ENCODE data around the gene FUOM.
"Not testable (repeated sequence)": the region's sequence is repeated elsewhere in the genome, so short reads cannot be mapped to it uniquely, and the experiment has no call there.

Gene FUOM

DNA sequence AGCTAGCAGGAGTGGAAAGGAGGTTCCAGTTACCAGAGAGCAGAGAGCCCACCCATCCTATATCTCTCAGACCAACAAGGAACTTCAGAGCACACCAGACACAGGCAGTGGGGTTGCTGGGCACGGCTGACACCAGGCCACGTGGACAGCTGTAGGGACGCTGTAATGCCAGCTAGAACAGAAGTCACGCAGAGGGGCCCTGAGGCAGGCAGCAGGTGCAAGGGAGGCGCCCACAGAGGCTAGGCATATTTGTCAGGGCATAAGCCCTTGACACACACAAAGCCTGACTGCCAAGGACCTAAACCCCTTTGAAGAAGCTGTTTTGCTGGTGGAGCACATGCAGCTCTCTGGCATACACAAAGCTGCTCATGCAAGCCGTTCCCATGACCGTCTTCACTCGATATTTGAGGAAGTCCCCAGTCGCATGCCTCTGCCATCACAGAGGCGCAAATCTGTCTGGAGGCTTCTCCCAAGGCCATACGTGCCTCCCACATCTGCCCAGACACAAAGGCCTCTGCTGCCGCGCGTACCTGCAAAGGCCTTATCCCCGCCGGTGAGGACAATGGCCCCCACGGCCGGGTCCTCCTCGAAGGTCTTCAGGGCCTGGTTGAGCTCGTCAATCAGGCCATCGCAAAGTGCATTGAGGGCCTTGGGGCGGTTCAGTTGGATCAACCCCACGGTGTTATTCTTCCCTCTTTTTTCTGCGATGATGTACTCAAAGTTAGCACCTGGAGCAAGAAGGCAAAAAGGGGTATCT is 12.4 kb upstream of the FUOM start:
- DNase-seq (ENCODE audit: low read depth, low spot score), result no peak
- H3K27ac ChIP-seq, result no peak overlapping the region

DNA sequence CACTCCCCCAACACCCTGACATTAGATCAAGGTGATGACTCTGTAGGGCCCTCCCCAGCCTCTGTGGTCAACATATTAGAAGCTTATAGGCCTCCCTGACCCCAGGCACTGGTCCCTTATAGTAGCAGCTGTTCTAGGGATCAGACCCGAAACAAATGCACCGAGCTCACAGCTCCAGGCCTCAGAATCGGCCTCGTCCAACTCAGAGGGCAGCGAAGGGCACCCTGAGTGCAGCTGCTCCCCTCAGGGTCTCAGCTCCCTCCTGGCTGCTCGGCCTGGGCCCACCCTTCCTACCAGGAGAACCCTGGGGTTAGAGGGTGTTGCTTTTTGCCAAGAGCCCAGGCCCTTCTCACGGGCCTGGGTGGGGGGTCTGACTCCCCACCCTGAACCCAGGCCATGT is 10.3 kb upstream of the FUOM start:
- DNase-seq (ENCODE audit: low read depth, low spot score), result no peak
- no peak overlapping the region for H3K27ac ChIP-seq

DNA sequence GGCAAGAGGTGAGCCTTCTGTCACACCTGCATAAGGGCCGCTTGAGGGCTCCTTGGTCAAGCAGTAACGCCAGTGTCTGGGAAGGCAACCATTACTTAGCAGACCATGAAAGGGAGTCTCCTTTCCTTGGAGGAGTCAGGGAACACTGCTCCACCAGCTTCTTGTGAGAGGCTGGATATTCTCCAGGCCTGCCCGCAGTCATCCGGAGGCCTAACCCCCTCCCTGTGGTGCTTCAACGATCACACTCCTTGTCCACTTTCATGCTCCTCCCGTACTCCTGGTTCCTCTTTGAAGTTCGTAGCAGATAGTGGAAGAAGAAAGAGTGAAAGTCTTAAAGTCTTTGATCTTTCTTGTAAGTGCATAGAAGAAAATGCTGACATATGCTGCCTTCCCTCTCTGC is 9.6 kb upstream of the FUOM start:
- DNase-seq (ENCODE audit: low read depth, low spot score); H3K27ac ChIP-seq: not testable (repeated sequence)

DNA sequence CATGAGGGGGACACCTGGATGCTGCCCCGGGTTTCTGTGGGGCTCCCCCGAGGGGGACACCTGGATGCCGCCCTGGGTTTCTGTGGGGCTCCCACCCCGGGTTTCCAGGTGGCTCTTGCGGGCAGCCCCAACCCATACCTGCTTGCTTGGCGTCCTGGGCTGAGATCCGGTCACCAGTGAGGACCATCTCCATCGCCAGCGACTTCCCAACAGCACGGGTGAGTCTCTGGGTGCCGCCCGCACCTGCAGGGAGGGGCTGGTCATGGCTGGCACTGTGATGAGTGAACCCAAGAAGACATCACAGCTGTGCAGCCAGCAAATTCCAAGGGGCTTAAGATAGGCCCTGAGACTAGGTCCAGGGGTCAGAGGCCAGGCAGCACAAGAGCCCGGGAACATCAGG is 8.9 kb upstream of the FUOM start:
- H3K27ac ChIP-seq, result no peak overlapping the region
- no peak for DNase-seq (ENCODE audit: low read depth, low spot score)

DNA sequence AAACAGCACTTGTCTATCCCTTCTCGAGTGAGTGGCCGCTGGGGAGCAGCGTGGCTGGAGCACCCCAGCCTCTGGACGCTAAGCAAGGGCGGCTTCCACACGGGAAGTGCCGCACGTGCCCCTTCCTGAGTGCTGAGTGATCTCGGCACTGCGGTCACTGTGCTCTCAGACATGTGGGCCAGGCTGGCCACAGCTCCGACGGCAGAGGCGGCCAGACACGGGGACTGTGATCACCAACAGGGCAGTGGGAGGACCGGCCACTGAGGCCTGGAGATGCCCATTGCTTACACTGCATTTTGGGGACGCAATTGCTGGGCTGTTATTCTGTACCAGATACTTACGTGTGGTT is 8.3 kb upstream of the FUOM start:
- H3K27ac ChIP-seq, result no peak overlapping the region
- DNase-seq (ENCODE audit: low read depth, low spot score), result no peak

DNA sequence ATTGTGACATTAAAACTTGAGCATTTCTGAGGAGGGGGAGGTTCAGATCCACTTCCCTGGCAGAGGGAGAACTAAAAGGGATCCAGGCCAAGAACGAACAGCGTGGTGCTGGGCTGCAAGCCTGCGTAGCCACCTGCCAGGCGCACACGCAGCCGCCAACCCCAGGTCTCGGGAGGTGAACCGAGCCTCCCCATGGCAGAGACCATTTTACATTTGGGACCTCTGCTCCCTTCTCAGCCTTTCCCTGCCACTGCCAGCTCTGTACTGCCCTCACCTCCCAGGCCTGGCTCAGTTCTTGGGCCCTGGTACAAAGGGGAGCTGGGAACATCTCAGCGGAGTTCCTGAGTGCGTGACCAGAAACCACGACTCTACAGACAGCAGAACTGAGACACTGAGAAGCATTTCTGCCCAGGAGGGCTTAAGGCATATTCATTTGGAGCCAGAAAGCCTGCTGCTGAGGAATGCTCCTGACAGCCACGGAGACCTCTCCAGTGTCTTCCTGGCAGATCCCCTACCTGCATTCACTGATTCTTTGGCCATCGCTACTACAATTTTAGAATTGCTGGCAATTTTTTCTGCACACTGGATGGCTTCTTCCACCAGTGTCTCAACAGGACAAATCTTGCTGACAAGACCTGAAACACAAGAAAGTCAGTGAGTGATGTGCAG is 7.8 kb upstream of the FUOM start:
- H3K27ac ChIP-seq, result no peak overlapping the region
- no peak for DNase-seq (ENCODE audit: low read depth, low spot score)

DNA sequence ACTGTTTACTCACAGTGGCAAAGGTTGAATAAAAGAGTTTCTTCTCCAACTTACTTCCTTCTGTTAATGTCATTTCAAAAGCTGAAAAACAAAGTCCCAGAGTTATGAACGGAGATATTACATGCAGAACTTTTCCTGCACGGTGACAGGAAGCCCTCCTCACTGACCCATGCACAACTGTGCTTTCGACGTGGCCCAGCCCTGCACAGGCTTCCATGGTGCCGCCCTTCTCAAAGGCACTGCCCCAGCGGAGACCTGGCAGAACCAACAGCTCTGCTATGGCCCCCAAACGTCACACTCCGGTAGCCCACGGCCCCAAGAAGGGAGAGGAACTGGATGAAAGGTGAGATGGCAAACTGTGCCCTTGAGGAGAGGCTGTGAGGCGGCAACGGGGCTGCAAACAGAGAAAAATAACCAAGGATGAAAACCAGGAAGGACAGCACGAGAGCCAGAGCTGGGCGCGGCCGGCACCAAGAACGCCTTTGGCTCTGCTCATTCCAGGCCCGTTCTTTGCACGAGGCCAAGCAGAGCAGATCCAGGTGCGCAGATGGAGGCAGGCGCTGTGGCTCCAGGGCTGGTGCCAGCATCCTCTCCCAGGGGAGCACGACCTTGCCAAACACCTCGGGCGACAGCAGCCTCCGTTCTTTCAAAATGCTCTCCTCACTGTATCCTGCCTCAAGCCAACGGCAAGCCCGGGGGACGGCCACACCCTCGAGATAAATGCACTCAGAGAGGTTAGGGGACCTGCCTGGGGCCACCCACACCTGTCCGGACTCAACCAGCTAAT is 7.0 kb upstream of the FUOM start:
- DNase-seq (ENCODE audit: low read depth, low spot score), result no peak
- no peak overlapping the region for H3K27ac ChIP-seq

DNA sequence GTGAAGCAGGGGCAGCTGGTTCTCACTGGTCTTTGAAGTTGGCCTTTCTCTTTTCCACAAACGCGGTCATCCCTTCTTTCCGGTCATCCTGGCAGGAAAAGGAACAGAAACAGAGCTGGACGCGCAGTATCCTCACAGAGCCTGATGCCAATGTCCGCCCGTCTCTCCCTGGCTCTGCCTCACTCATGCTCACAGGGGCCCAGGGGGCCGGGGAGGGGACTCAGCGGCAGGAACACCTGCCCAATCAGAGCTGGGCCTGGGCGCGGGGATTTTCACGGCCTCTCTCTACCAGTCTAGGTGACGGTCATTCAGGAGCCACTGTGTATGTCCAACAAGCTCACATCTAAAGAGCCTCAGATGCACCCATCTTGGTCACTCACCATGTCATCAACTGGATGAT is 5.0 kb upstream of the FUOM start:
- DNase-seq (ENCODE audit: low read depth, low spot score), result no peak
- H3K27ac ChIP-seq, result no peak overlapping the region

DNA sequence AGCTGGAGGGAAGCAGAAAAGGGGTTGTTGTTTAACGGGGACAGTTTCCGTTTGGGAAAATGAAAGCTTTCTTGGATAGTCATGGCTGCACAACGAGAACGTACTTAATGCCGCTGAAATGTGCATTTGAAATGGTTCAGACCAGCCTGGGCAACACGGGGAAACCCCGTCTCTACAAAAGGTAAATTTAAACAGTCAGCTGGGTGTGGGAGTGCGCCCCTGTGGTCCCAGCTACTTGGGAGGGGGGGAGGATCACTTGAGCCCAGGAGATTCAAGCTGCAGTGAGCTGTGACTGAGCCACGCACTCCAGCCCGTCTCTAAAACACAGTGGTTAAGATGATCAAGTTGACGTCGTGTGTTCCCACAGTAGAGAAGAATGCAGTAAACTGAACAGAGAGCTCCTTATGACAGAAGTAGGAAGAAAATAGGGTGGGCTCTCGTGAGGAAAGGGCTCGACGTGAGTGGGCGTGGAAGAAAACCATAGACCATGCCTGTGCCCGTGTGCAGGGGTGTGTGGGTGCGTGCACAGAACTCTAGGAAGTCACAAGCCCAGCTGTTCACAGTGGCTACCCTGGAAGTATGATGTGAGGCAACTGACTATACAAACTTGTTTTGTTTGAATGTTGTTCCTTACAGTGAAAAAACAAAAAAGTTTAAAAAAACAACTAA is 4.1 kb upstream of the FUOM start:
- no peak for DNase-seq (ENCODE audit: low read depth, low spot score)
- no peak overlapping the region for H3K27ac ChIP-seq

DNA sequence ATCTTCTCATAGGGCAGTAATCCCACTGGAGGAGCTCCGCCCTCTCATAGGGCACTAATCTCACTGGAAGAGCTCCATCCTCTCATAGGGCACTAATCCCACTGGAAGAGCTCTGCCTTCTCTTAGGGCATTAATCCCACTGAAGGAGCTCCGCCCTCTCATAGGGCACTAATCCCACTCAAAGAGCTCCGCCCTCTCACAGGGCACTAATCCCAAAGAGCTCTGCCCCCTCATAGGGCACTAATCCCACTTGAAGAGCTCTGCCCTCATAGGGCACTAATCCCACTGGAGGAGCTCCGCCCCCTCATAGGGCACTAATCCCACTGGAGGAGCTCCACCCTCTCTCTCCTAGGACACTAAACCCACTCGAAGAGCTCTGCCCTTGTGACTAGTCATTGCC is 3.4 kb upstream of the FUOM start:
- DNase-seq (ENCODE audit: low read depth, low spot score), result no peak
- no peak overlapping the region for H3K27ac ChIP-seq

DNA sequence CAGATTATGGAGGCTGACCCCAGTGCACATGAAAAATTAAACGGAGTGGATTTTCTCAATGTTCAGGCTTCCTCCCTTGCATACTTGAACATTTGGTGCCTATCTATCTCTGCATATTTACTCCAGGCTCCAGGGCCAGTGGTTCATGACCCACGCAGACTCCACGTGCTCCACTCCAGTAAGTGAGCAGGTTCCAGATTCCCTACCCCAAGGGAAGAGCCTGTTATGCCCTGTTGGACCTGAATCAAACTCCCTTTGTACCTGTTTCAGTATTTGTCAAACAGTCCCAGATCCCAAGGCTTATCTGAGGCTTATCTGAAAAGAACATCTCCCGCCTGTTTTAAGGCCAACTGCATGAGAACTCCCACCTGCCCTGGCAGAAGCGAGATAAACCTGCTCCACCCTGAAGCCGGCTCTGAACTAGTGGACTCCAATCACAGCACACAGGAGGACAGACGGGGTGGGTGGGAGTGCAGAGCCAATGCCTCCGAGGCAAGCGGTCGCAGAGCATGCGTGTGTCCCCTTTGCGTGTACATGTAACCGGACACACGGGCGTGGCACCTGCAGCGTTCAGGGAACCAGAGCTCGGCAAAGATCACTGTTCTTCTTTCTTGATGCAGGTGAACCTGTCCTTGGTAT is 2.3 kb upstream of the FUOM start:
- no peak overlapping the region for H3K27ac ChIP-seq
- DNase-seq (ENCODE audit: low read depth, low spot score), result no peak

DNA sequence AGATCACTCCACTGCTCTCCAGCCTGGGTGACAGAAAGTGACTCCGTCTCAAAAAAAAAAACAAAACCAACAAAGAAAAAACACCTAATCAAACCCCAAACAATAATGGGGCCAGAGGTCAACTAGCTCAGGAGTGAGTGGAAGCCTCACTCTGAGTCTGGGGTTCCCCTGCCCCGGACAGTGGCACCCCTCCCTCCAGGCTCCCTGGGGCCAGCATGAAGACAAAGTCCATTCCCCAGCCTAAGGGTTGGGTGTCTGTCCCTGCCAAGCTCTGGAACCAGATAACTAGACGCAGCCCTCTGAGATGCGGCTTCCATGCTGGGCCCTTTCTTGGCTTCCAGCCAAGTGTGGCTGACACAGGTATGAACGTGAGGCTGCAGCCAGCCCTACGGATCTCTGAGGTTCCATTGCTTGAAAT is 1.7 kb upstream of the FUOM start:
- no peak overlapping the region for H3K27ac ChIP-seq
- no peak for DNase-seq (ENCODE audit: low read depth, low spot score)

DNA sequence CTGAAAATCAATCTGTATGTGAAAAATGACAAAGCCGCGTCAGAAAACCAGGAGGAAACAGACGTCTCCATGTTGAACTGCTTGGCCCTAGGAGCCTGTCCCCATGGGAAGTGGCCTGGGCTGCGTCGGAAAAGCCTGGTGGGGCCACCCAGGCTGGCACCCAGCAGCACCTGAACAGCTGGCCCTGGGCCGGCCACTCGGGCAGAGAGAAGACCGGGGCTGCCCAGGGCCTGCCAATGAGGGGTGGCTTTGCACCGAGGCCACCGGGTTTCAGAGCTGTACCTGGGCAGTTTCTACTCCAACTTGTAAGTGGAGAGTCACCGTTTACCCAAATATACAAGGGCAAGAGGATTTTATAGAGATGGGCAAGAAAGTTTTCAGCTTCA is 1.1 kb upstream of the FUOM start:
- no peak for DNase-seq (ENCODE audit: low read depth, low spot score)
- H3K27ac ChIP-seq, result no peak overlapping the region

DNA sequence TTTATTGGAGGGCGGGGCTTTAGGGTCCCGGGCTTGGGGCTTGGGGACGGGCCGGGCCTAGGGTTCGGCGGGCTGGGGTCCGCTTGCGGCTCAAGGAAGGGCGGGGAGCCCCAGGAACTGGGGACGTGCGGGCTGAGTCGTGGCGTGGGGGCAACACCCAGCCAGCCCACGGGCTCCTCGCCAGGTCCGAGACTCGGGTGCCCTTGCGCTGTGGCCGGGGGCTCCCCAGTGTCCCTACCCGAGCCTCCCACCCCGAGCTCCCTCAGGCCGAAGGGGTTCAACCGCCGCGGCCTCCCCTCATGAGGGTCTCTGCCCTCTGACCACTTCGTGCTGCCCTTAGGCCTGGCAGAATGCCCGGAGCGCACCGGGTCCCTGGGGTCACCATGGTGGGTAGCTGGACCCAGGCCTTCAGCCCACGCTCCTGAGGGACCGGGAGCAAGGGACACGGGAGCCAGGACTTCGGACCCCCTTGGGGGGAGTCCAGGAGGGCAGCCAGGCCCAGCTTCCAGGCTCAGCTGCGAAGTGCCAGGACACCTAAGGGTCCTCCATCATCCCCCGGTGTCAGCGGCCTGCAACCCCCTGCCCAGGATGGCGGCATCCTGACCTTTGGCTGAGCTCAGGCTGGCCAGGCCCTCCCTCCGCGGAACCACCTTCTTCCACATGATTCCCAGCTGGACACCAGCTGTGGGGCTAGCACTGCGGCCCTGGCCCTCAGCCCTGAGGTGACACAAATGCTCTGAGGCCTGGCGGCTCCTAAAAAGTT is 524 bp upstream of the FUOM start:
- no peak for DNase-seq (ENCODE audit: low read depth, low spot score)
- no peak overlapping the region for H3K27ac ChIP-seq

DNA sequence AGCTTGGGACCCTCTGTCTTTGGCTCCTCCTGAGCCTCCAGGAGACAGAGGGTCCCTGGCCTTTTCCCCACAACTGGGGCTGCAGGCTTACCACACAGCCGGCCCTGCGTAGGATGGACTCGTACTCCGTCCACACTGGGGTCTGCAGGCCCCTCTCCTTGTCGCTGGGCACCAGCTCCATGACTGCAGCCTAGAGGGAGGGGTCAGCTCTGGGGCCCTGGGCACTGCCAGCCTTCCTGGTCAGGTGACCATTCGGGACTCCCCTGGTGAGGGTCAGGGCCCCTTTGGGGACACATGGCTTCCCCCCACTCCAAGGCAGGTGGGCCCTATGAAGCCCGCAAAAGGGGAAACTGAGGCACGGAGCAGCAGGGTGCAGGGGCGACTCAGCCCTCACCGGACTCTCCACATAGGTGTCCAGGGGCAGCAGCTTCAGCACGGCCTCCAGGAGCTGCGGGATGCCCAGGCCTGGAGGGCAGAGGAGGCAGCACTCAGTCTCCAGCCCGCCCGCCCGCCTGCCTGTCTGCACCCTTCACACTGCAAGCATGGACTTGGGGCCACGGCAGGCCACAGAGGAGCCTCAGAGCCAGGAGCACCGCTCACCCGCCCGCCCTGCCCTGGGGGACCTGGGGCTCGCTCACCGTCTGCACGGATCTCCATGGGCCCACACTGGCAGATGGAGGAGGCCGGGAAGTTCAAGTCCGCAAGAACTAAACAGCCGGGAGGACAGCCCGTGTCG is 1.1 kb downstream of the FUOM start:
- no peak for DNase-seq (ENCODE audit: low read depth, low spot score)
- H3K27ac ChIP-seq, result no peak overlapping the region

DNA sequence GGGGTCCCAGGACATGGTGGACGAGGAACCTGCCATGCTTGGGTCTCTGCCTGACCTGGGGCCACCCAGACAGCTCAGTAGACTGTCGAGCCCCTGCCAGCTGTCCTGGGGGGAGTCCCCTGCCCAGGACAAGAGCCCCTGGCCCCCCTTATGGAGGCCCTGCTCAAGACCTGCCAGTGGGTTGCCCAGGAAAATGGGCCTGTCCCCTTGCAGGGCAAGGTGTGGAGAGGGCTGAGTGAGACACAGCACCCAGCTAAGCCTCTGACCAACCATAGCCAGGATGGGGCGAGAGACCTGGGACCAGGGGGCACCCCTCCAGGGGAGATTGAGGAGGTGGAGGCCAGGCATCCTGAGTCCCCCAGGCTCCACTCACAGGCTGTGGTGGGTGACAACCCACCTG is 1.8 kb downstream of the FUOM start:
- H3K27ac ChIP-seq, result no peak overlapping the region
- no peak for DNase-seq (ENCODE audit: low read depth, low spot score)

DNA sequence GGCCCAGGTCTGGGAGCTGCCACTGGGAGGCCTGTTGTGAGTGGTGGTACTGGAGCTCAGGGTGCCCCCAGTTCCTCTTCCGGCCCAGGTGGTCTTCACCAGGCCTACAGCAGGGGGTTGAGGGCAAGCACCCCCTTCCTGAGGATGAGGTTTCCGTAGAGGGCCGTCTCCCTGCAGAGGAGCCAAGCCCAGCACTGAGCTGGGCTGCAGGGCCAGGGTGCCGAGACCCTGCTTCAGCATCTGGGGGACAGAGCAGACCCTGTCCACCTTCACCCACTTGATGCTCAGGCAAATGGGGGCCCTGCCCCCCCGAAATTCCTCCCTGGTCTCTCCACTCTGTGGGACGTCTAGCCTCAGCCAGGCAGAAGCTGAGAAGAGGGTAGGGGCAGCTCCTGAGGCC is 2.6 kb downstream of the FUOM start:
- H3K27ac ChIP-seq, result no peak overlapping the region
- no peak for DNase-seq (ENCODE audit: low read depth, low spot score)

DNA sequence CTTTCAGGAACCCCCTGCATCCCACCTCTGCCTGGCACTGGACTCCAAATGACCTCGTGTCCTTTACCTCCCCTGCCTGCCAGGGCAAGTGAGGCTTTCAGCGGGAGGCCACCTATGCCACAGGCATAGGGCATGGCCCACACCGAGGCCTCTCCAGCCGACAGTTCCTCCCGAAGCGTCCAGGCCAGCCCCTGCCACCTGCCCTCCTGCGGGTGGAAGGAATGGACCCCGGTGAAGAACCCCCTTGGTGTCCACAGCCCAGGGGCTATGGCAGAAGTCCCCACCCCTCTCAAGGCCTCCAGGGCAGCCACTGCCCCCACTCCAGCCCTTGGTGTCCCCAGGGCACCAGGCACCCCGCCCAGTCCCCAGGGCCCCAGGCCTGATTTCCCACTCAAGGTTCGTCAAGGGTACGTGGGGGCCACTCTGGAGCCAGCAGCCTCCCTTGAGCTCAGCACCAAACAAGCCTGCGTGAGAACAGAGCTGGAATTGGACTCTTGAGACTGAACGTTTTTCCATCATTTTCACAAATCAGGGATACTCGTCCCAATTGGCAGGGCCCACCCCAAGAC is 3.1 kb downstream of the FUOM start:
- no peak for DNase-seq (ENCODE audit: low read depth, low spot score)
- no peak overlapping the region for H3K27ac ChIP-seq
